ENCODE measurements around the gene MEIS2.

MEIS2 gene

GRCh38 chr15:37041042-37041441 is 59.3 kb downstream of the MEIS2 start:
- DNase-seq (ENCODE audit: extremely low read depth, insufficient read length), result peak; percentile 15
- TF ChIP-seq CTCF (IDR thresholded peaks at IDR 0.05; ENCODE audit: insufficient read depth, low read length, poor library complexity, severe bottlenecking), result no peak
- H3K27me3 ChIP-seq (replicated peaks; ENCODE audit: control insufficient read depth, insufficient read depth, low read length), result no peaks in the 10 kb centered on the region

GRCh38 chr15:37040072-37040742 is 60.1 kb downstream of the MEIS2 start:
- Histone ChIP-seq H3K4me3 (replicated peaks; ENCODE audit: low read depth, low read length) (no peak overlapping the region), H3K27me3 (replicated peaks; ENCODE audit: control insufficient read depth, insufficient read depth, low read length) (no peaks in the 10 kb centered on the region), H3K36me3 (ENCODE audit: control insufficient read depth, insufficient read depth, low read length) (peaks cover 3% of the 10 kb centered on the region)
- no peak for DNase-seq (ENCODE audit: extremely low read depth, insufficient read length)
- TF ChIP-seq CTCF (IDR thresholded peaks at IDR 0.05; ENCODE audit: insufficient read depth, low read length, poor library complexity, severe bottlenecking), result no peak

More at GRCh38 chr15:37041042-37041441, 59.3 kb downstream of the MEIS2 start:
- Histone ChIP-seq H3K36me3 (ENCODE audit: control insufficient read depth, insufficient read depth, low read length) (peaks cover 3% of the 10 kb centered on the region), H3K4me3 (replicated peaks; ENCODE audit: low read depth, low read length) (no peak overlapping the region)

- peaks cover 3% of the 10 kb centered on the region for H3K36me3 ChIP-seq (ENCODE audit: control insufficient read depth, insufficient read depth, low read length)
- no peak for TF ChIP-seq CTCF (IDR thresholded peaks at IDR 0.05; ENCODE audit: insufficient read depth, low read length, poor library complexity, severe bottlenecking)
- H3K27me3 ChIP-seq (replicated peaks; ENCODE audit: control insufficient read depth, insufficient read depth, low read length), result no peaks in the 10 kb centered on the region
- H3K4me3 ChIP-seq (replicated peaks; ENCODE audit: low read depth, low read length), result no peak overlapping the region
- DNase-seq (ENCODE audit: extremely low read depth, insufficient read length), result no peak
These were observed 61.6 kb downstream of the MEIS2 start for GRCh38 chr15:37038716-37039106.

GRCh38 chr15:37037850-37038715 is 62.3 kb downstream of the MEIS2 start:
- TF ChIP-seq CTCF (IDR thresholded peaks at IDR 0.05; ENCODE audit: insufficient read depth, low read length, poor library complexity, severe bottlenecking), result no peak
- no peak for DNase-seq (ENCODE audit: extremely low read depth, insufficient read length)
- Histone ChIP-seq H3K27me3 (replicated peaks; ENCODE audit: control insufficient read depth, insufficient read depth, low read length) (no peaks in the 10 kb centered on the region), H3K4me3 (replicated peaks; ENCODE audit: low read depth, low read length) (no peak overlapping the region), H3K36me3 (ENCODE audit: control insufficient read depth, insufficient read depth, low read length) (peaks cover 3% of the 10 kb centered on the region)

- no peaks in the 10 kb centered on the region for H3K27me3 ChIP-seq (replicated peaks; ENCODE audit: control insufficient read depth, insufficient read depth, low read length)
- no peak overlapping the region for H3K4me3 ChIP-seq (replicated peaks; ENCODE audit: low read depth, low read length)
- no peak for TF ChIP-seq CTCF (IDR thresholded peaks at IDR 0.05; ENCODE audit: insufficient read depth, low read length, poor library complexity, severe bottlenecking)
- DNase-seq (ENCODE audit: extremely low read depth, insufficient read length), result no peak
- peaks cover 3% of the 10 kb centered on the region for H3K36me3 ChIP-seq (ENCODE audit: control insufficient read depth, insufficient read depth, low read length)
These were observed 63.2 kb downstream of the MEIS2 start for GRCh38 chr15:37037071-37037655.

All from GM06990 (cell line).